ENCODE results near the gene ZNF837.
"Not testable (repeated sequence)": the region's sequence is repeated elsewhere in the genome, so short reads cannot be mapped to it uniquely, and the experiment has no call there.

ZNF837 gene

DNA sequence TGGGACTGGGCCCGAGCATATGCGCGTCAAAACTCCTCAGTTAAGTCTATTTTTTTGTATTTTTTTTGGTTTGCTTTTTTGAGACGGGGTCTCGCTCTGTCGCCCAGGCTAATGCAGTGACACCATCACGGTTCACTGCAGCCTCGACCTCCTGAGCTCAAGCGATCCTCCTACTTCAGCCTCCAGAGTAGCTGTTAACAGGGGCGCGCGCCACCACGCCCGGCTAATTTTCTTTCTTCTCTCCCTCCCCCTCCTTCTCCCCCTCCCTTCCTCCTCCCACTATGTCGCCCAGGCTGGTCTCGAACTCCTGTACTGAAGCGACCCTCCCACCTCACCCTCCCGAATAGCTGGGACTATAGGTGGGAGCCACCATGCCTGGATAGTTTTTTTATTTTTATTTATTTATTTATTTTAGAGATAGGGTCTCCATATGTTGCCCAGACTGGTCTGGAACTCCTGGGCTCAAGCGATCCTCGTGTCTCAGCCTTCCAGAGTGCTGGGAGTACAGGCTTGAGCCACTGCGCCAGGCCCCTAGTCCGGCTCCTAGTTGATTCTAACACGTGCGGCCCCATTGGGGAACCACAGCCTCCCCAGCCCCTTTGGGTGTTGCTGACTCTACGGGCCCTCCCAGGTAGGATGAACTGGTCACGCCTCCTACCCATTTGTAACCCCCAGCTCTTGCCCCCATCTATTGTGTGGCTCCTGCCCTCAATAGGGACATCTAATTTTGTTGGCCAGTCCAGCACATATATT is 806 bp upstream of the ZNF837 start:
- TF ChIP-seq, protein P1, sequence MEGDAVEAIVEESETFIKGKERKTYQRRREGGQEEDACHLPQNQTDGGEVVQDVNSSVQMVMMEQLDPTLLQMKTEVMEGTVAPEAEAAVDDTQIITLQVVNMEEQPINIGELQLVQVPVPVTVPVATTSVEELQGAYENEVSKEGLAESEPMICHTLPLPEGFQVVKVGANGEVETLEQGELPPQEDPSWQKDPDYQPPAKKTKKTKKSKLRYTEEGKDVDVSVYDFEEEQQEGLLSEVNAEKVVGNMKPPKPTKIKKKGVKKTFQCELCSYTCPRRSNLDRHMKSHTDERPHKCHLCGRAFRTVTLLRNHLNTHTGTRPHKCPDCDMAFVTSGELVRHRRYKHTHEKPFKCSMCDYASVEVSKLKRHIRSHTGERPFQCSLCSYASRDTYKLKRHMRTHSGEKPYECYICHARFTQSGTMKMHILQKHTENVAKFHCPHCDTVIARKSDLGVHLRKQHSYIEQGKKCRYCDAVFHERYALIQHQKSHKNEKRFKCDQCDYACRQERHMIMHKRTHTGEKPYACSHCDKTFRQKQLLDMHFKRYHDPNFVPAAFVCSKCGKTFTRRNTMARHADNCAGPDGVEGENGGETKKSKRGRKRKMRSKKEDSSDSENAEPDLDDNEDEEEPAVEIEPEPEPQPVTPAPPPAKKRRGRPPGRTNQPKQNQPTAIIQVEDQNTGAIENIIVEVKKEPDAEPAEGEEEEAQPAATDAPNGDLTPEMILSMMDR (IDR thresholded peaks at IDR 0.05; ENCODE audit: insufficient read depth, low read depth, low read length, missing control alignments): no peak
- H3K4me3 ChIP-seq (ENCODE audit: low read depth, low read length): peak overlapping the region; percentile 77
- DNase-seq (ENCODE audit: low read depth): no peak

DNA sequence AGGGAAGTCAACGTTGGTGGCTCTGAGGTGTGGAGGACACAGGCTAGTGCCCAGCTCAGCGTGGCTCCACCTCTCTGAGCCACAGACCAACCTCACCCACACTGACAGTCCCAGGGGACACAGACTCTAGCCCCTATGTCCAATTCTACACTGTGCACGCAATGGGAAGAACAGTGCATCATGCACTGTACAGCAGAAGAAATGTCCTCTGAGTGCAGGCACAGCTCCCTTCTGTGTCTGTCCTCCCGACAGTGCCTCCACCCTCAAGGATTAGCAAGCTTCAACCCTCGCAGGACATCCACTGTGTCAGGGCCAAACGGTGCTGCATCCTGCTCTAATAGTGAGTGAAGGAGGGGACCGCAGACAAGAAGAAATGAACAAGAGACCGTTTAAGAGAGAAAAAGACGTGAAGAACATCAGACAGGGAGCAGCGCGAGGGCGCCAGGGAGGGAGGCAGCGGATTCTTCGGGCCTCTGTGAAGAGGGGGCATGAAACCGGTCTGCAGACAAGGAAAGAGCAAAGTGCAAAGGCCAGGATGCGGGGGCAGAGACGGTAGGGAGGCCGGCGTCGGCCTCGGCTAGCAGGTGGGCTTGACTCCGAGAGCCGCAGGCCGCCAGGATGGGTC is 681 bp downstream of the ZNF837 start:
- TF ChIP-seq, protein P1 (IDR thresholded peaks at IDR 0.05; ENCODE audit: insufficient read depth, low read depth, low read length, missing control alignments): no peak
- peak overlapping the region; percentile 84 for H3K4me3 ChIP-seq (ENCODE audit: low read depth, low read length)
- peak; percentile 40 for DNase-seq (ENCODE audit: low read depth)

DNA sequence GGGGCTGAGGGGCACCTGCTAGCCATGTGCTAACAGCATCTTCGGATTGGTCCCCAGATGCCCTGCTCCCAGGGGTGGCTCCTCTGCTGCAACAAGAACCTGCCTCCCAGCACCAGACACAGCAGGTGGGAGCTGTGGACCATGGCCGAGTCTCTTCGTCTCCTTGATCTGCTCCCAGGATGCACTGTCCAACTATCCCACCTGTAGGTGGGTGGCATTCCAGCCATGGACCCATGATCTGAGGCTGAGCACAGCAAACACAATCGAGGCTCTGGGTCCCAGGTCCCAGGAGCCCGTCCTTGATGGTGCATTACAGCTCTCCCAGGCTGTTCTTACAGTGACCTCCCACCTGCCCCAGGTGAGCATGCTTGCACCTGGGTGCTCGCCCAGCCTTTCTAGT is 1.6 kb downstream of the ZNF837 start:
- H3K4me3 ChIP-seq (ENCODE audit: low read depth, low read length): no peak overlapping the region
- TF ChIP-seq, protein P1 (IDR thresholded peaks at IDR 0.05; ENCODE audit: insufficient read depth, low read depth, low read length, missing control alignments): no peak
- DNase-seq (ENCODE audit: low read depth): no peak

DNA sequence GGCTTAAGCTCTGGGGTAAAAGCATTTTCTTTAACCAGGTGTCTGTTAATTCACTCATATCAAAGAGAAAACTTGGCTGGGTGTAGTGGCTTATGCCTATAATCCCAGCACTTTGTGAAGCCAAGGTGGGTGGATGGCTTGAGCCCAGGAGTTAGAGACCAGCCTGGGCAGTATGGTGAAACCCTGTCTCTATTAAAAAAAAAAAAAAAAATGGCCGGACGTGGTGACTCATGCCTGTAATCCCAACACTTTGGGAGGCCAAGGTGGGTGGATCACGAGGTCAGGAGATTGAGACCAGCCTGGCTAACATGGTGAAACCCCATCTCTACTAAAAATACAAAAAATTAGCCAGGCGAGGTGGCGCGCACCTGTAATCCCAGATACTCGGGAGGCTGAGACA is 4.1 kb downstream of the ZNF837 start:
- not testable (repeated sequence) for DNase-seq (ENCODE audit: low read depth)

DNA sequence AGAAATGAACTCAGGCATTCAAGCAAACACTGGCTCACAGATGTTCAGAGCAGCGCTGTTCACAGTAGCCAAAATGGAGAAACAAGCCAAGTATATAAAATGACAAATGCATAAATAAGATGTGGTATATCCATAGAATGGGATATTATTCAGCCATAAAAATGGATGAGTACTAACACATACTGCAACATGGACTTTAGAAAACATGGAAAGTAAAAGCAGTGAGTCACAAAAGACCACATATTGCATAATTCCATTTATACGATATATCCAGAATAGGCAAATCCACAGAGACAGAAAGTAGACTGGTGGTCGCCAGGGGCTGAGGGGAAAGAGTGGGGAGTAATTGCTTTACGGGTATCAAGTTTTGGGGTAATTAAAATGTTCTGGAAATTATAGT is 6.6 kb downstream of the ZNF837 start:
- H3K4me3 ChIP-seq (ENCODE audit: low read depth, low read length): no peak overlapping the region
- DNase-seq (ENCODE audit: low read depth): no peak
- TF ChIP-seq, protein P1 (IDR thresholded peaks at IDR 0.05; ENCODE audit: insufficient read depth, low read depth, low read length, missing control alignments): no peak

More for the DNA sequence above, 4.1 kb downstream of the ZNF837 start:
- H3K4me3 ChIP-seq (ENCODE audit: low read depth, low read length): not testable (repeated sequence)

DNA sequence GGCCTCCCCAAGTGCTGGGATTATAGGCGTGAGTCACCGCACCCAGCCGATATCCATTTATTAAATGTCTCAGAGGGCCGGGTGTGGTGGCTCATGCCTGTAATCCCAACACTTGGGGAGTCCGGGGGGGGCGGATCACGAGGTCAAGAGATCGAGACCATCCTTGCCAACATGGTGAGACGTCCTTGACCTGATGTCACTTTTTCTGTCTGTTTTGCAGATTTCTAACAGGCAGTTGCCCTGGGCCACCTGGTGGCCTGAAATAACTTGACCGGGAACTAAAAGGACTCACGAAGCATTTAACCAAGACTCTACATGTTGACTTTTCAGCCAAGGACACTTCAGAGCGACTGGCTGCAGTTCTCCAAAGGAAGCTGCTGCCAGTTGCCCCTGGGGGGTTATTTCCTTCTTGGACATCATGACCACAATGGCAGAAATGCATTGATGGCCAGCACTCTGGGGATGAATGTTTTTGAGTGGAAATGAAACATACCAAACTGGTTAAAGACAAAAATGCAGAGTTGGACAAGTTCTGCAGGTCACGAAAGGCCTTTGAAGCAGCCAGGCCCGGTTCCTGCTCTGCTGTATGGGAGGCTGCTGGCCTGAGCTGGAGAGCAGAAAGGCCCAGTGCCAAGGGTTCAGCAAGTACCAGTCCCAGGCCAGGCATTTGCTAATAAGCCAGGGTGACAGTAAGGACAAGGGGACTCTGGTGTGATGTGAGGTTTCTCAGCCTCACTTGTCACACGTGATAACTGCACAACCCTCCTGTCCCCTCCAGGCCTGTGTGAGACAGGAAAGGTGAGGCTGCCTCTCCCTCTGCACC is 8.3 kb downstream of the ZNF837 start:
- H3K4me3 ChIP-seq (ENCODE audit: low read depth, low read length): no peak overlapping the region
- DNase-seq (ENCODE audit: low read depth): no peak
- TF ChIP-seq, protein P1 (IDR thresholded peaks at IDR 0.05; ENCODE audit: insufficient read depth, low read depth, low read length, missing control alignments): no peak
